CD4-positive, alpha-beta T cell (primary cell): ENCODE results near the gene EFNB2. TPM values are rescaled to one million over a fixed set of nuclear protein-coding genes. Genes with fewer than 3 reads are reported as not detected.

Source experiments
- ATAC-seq: fragments of 200-7000 bp; cut with Tn5 transposase; one replicate; pipeline ENCODE4 v1.10.0; 2022; ENCODE audit warnings: mild to moderate bottlenecking; ENCODE audit not compliant: poor library complexity
- CTCF ChIA-PET: fragments of 350-600 bp; sonication (Branson Sonifier 250); formaldehyde crosslinking; loops from one replicate; lab custom pipeline; 2021; ENCODE audit warnings: antibody characterized with exemption, inconsistent platforms; lab: Charles Lee
- POLR2A ChIA-PET: fragments of 350-600 bp; sonication (Branson Sonifier 250); formaldehyde crosslinking; loops from one replicate; lab custom pipeline; 2021; ENCODE audit warnings: antibody characterized with exemption, inconsistent platforms; lab: Charles Lee
- DNase-seq, 14 experiments: peaks; one replicate each; pipeline ENCODE4 v3.0.0-alpha.2; 2013 to 2020; ENCODE audit warnings: mixed read lengths in 2 of 14
- H3K27ac ChIP-seq, 2 donors: one replicate each; pipeline versions ENCODE4 v1.5.1 to v1.7.0; 2013; ENCODE audit warnings: low read length in 2 of 2, low read depth in 1 of 2, mild to moderate bottlenecking in 1 of 2
- H3K27me3 ChIP-seq, 2 experiments: 1 replicate in 1 of 2; 2 replicates in 1 of 2; pipeline versions ENCODE4 v1.6.1 to v1.7.0; 2013; ENCODE audit warnings: low read length in 2 of 2, control low read depth in 1 of 2, mild to moderate bottlenecking in 1 of 2, moderate library complexity in 1 of 2; ENCODE audit not compliant: insufficient read depth in 2 of 2, control insufficient read depth in 1 of 2
- H3K36me3 ChIP-seq: one replicate; pipeline ENCODE4 v1.6.1; 2013; ENCODE audit warnings: low read length, control low read depth; ENCODE audit not compliant: insufficient read depth
- H3K4me1 ChIP-seq: one replicate; pipeline ENCODE4 v1.6.1; 2013; ENCODE audit warnings: low read length, control low read depth; ENCODE audit not compliant: insufficient read depth
- H3K4me3 ChIP-seq: one replicate; pipeline ENCODE4 v1.5.1; 2013; ENCODE audit warnings: mild to moderate bottlenecking, low read length, moderate library complexity
- H3K9me3 ChIP-seq, 2 experiments: 1 replicate in 1 of 2; 2 replicates in 1 of 2; pipeline versions ENCODE4 v1.6.1 to v1.7.0; 2013; ENCODE audit warnings: low read length in 2 of 2, mild to moderate bottlenecking in 2 of 2, control low read depth in 1 of 2, moderate library complexity in 1 of 2; ENCODE audit not compliant: control insufficient read depth in 1 of 2, insufficient read depth in 1 of 2
- H3K27ac Mint-ChIP-seq: one replicate; pipeline ENCODE4 v1.8.0; 2020; ENCODE audit warnings: mixed read lengths
- H3K27me3 Mint-ChIP-seq: one replicate; pipeline ENCODE4 v1.8.0; 2021; ENCODE audit warnings: mixed read lengths
- H3K36me3 Mint-ChIP-seq: one replicate; pipeline ENCODE4 v1.8.0; 2021; ENCODE audit warnings: low read depth, mixed read lengths
- H3K4me1 Mint-ChIP-seq: one replicate; pipeline ENCODE4 v1.8.0; 2021; ENCODE audit warnings: low read depth, mixed read lengths
- H3K4me3 Mint-ChIP-seq: one replicate; pipeline ENCODE4 v1.8.0; 2020; ENCODE audit warnings: mild to moderate bottlenecking, mixed read lengths
- H3K9me3 Mint-ChIP-seq: one replicate; pipeline ENCODE4 v1.8.0; 2020; ENCODE audit warnings: mixed read lengths
- CTCF ChIP-seq: fragments of 200-600 bp; IDR thresholded peaks from one replicate; pipeline ENCODE4 v1.8.0; 2022; ENCODE audit warnings: antibody characterized with exemption, mild to moderate bottlenecking
- intact Hi-C, 2 experiments: fragments of 100-400 bp; cut with DNase I in 1 of 2; cut with micrococcal nuclease in 1 of 2; formaldehyde crosslinking; loops; one replicate each; pipeline versions ENCODE4 v1.15.1 to v1.9.0; 2023 to 2025; cut with DNase I, micrococcal nuclease
- total RNA-seq, 174 experiments: library from RNA in 2 of 174; stranded (reverse) in 2 of 174; gene quantifications; one replicate each; pipeline ENCODE4 v1.2.3 and lab custom pipeline; 2021 to 2026

The EFNB2 gene
- total RNA-seq, 2 experiments from 2014 or later = 0.20 to 0.36 TPM

GRCh38 chr13:106548064-106548696 is 12.7 kb upstream of the EFNB2 start:
- H3K27ac ChIP-seq = no peak overlapping the region
- no peaks in the 10 kb centered on the region for H3K9me3 ChIP-seq
- Mint-ChIP-seq H3K27me3 (no peaks in the 10 kb centered on the region), H3K27ac (no peak overlapping the region), H3K36me3 (peaks cover 66% of the 10 kb centered on the region), H3K9me3 (no peaks in the 10 kb centered on the region), H3K4me1 (peaks cover 30% of the 10 kb centered on the region), H3K4me3 (no peak overlapping the region)
- H3K36me3 ChIP-seq = peaks cover 68% of the 10 kb centered on the region
- ChIA-PET CTCF (interaction anchor here (0.7 kb wide), 1 partner anchor 12 kb away, joined by 3 read pairs; no protein-coding TSS in a partner anchor), POLR2A (no interaction called here)
- no peaks in the 10 kb centered on the region for H3K27me3 ChIP-seq
- ATAC-seq = no peak
- H3K4me1 ChIP-seq = no peaks in the 10 kb centered on the region
- no peak overlapping the region for H3K4me3 ChIP-seq
- no peak for DNase-seq
- no peak for TF ChIP-seq CTCF
- intact Hi-C loops = no loop called here

GRCh38 chr13:106541826-106542225 is 6.4 kb upstream of the EFNB2 start:
- H3K27me3 Mint-ChIP-seq = no peaks in the 10 kb centered on the region
- H3K36me3 Mint-ChIP-seq = peaks cover 36% of the 10 kb centered on the region
- H3K4me1 Mint-ChIP-seq = peaks cover 1% of the 10 kb centered on the region
- Histone ChIP-seq H3K27ac (no peak overlapping the region), H3K4me1 (no peaks in the 10 kb centered on the region), H3K27me3 (no peaks in the 10 kb centered on the region), H3K36me3 (peaks cover 39% of the 10 kb centered on the region), H3K9me3 (no peaks in the 10 kb centered on the region), H3K4me3 (no peak overlapping the region)
- no peaks in the 10 kb centered on the region for H3K9me3 Mint-ChIP-seq
- DNase-seq (no peak), ATAC-seq (no peak)
- no peak overlapping the region for H3K4me3 Mint-ChIP-seq
- ChIA-PET CTCF (no interaction called here), POLR2A (no interaction called here)
- intact Hi-C loops = no loop called here
- no peak overlapping the region for H3K27ac Mint-ChIP-seq
- no peak for TF ChIP-seq CTCF

GRCh38 chr13:106540613-106541012 is 5.2 kb upstream of the EFNB2 start:
- Histone ChIP-seq H3K4me3 (no peak overlapping the region), H3K4me1 (peaks cover 9% of the 10 kb centered on the region), H3K27me3 (no peaks in the 10 kb centered on the region), H3K27ac (no peak overlapping the region), H3K9me3 (no peaks in the 10 kb centered on the region), H3K36me3 (peaks cover 30% of the 10 kb centered on the region)
- DNase-seq = no peak
- CTCF ChIA-PET = no interaction called here
- no peak overlapping the region for H3K27ac Mint-ChIP-seq
- ATAC-seq = no peak
- H3K4me1 Mint-ChIP-seq = peaks cover 9% of the 10 kb centered on the region
- H3K36me3 Mint-ChIP-seq = peaks cover 40% of the 10 kb centered on the region
- intact Hi-C loops = no loop called here
- POLR2A ChIA-PET = no interaction called here
- peaks cover 4% of the 10 kb centered on the region for H3K27me3 Mint-ChIP-seq
- H3K4me3 Mint-ChIP-seq = no peak overlapping the region
- H3K9me3 Mint-ChIP-seq = no peaks in the 10 kb centered on the region
- no peak for TF ChIP-seq CTCF
